Urinary bladder (tissue), 4 donors: Measurements from ENCODE around the gene RXRA. TPM values are rescaled to one million over a fixed set of nuclear protein-coding genes. Genes with fewer than 3 reads are reported as not detected.
"Not testable (repeated sequence)": the region's sequence is repeated elsewhere in the genome, so short reads cannot be mapped to it uniquely, and the experiment has no call there.

Source experiments
- DNase-seq: peaks from one replicate; pipeline ENCODE4 v3.0.0-alpha.2; 2015; ENCODE audit errors: extremely low spot score
- H3K27ac ChIP-seq: one replicate; pipeline ENCODE4 v1.5.1; 2013; ENCODE audit warnings: low read depth, mild to moderate bottlenecking, moderate library complexity
- H3K36me3 ChIP-seq: one replicate; pipeline ENCODE4 v1.6.1; 2013; ENCODE audit warnings: mild to moderate bottlenecking, moderate library complexity; ENCODE audit not compliant: insufficient read depth
- H3K4me1 ChIP-seq: one replicate; pipeline ENCODE4 v1.6.1; 2013; ENCODE audit warnings: mild to moderate bottlenecking, moderate library complexity; ENCODE audit not compliant: insufficient read depth
- H3K4me3 ChIP-seq: one replicate; pipeline ENCODE4 v1.5.1; 2013; ENCODE audit warnings: low read depth, low read length
- WGBS: extraction: QIAGEN DNeasy Blood & Tissue Kit; methylation state at CpG from one replicate; pipeline ENCODE4 v1.1.7; 2013; 5-methylcytosine and 5-hydroxymethylcytosine counted together
- polyA plus RNA-seq: library from polyadenylated mRNA; stranded (reverse); fragments of 200-250 nt; gene quantifications from one replicate; pipeline ENCODE4 v1.2.3, GENCODE V29; 2013
- total RNA-seq: library from RNA; depleted of rRNA; stranded (reverse); fragments of >200 nt; gene quantifications from one replicate; pipeline ENCODE4 v1.2.3, GENCODE V29; 2014
- donor health status: healthy with polysubstance abuse.
- donor health status: healthy.

RXRA gene
- total and polyA plus RNA-seq, 2 donors = 19.7 to 70.6 TPM

- Histone ChIP-seq H3K4me3 (no peak overlapping the region), H3K27ac (no peak overlapping the region), H3K4me1 (no peaks in the 10 kb centered on the region), H3K36me3 (no peaks in the 10 kb centered on the region)
- WGBS = 96% methylated on average over 9 of the region's 9 CpGs
- no peak for DNase-seq
Measured at GRCh38 chr9:134297576-134297975, 28.7 kb upstream of the RXRA start.

DNA sequence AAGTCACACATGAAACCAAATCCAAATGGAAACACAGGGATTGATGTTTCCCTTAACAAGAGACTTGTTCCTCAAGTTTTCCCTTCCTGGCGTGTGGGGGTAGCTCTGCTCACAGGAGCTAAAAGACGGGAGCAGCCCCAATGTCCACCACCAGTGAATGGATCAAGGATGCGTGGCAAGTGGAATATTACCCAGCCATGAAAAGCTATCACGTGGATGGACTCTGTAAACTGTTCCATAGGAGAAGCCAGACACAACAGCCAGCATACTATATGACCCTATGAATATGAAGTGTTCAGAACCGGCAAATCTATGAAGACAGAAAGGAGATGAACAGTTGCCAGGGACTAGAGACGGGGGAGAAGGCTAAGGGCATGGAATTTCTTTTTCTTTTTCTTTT, 28.3 kb upstream of the RXRA start:
- Histone ChIP-seq H3K4me1 (no peaks in the 10 kb centered on the region), H3K4me3 (no peak overlapping the region), H3K27ac (no peak overlapping the region), H3K36me3 (no peaks in the 10 kb centered on the region)
- no peak for DNase-seq
- WGBS = 91% methylated on average over 6 of the region's 6 CpGs

- Histone ChIP-seq H3K4me3 (no peak overlapping the region), H3K36me3 (no peaks in the 10 kb centered on the region), H3K27ac (no peak overlapping the region), H3K4me1 (no peaks in the 10 kb centered on the region)
- no peak for DNase-seq
- 96% methylated on average over 5 of the region's 5 CpGs for WGBS
Measured at GRCh38 chr9:134299068-134299467, 27.2 kb upstream of the RXRA start.

DNA sequence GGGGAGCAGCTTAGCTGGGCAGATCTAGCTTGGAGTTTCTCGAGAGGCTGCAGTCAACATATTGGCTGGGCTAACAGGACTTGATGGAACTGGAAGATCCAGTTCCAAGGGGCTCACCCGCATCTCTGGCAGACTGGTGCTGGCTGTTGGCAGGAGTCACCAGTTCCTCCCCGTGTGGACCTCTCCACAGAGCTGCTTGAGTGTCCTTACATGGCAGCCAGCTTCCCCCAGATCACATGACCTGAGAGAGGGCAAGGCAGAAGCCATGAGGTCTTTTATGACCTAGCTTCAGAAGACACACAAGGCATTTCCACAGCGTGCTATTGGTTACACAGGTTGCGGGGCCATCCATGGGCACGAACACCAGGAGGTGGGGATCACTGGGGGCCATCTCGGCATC, 26.4 kb upstream of the RXRA start:
- Histone ChIP-seq H3K4me1 (no peaks in the 10 kb centered on the region), H3K4me3 (no peak overlapping the region), H3K27ac (no peak overlapping the region), H3K36me3 (no peaks in the 10 kb centered on the region)
- 64% methylated on average over 7 of the region's 7 CpGs for WGBS
- DNase-seq = no peak

DNA sequence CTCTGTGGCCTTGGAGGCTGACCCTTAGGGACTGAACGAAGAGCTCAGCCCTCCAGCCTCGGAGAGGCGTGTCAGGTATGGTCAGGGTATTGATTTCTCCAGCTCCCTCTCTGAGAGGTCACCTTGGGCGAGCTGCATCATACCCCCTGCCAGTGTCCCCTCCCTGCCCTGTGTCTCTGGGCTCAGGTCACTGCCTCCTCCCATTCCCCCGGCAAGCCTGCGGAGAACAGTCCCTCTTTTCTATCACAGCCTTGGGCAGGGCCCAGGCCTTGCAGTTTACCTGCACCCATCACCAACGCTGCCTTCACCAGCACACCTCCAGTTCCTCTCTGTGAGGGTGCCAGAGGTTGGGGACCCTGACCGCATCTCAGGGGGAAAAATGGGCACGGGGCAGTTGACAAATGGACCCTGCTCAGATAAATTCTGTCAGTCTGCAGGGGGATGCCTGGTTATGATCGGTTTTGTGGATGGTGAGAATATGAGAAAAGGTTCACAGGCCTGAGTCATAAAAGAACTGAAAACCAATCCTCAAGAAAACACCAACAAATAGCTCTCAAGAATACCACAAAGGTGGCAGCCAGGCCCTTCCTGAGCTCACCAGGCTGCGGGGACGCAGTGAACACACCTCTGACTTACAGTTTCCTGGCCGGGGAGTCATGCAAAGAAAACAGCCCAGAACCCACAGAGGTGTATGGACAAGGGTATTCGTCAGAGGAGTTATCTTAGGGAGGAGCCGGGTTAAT, 24.7 kb upstream of the RXRA start:
- WGBS = 86% methylated on average over 15 of the region's 15 CpGs
- Histone ChIP-seq H3K4me3 (no peak overlapping the region), H3K36me3 (no peaks in the 10 kb centered on the region), H3K27ac (no peak overlapping the region), H3K4me1 (no peaks in the 10 kb centered on the region)
- no peak for DNase-seq

DNA sequence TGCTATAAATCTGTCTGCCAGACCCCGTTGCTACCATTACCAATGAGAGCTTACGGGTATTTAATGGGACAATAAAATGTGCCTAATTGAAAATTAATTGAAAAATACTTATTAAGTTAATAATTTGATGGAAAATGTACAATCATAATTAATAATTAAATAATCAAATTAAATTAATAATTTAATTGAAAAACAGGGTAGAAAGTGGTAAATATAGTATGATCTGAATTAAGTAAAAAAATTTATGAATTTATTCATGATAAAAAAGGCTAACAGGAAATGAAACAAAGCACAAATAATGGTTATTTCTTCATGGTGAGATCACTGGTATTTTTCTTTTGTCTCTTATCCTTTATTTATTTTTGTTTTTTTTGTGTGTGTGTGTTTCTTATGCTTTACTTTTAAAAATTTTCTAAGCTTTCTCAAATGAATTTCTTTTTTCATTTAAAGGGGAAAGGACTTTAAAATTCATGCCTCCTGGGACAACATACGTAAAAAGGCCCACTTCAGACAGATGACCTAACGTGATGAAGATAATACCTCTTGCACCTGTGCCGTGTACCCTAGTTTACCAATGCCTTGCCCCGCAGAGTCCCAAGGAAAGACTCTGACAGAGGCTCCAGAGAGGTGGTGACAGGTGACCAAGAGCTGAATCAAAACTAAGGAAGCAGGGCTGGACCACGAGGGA, 24.0 kb upstream of the RXRA start:
- Histone ChIP-seq H3K36me3 (no peaks in the 10 kb centered on the region), H3K27ac (no peak overlapping the region), H3K4me3 (no peak overlapping the region), H3K4me1 (no peaks in the 10 kb centered on the region)
- WGBS = 94% methylated on average over 7 of the region's 7 CpGs
- no peak for DNase-seq

DNA sequence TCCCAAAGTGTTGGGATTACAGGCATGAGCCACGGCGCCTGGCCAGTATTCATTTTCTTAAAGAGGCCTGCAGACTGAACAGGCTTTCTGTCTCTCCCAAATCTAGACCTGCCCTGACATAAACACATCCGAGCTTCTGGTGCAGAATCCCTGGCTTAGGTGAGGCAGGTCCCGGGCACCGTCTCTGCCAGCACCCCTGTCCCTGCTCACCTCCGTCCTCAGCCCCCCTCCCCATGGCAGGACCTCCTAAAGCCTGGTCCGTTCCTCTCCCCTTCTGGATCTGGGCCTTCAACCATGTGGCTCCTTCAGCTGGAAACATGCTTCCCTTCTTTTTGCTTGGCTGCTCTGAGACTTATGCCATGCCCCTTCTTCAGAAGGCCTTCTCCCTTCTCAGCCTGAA, 22.7 kb upstream of the RXRA start:
- Histone ChIP-seq H3K4me1 (no peaks in the 10 kb centered on the region), H3K4me3 (no peak overlapping the region), H3K36me3 (no peaks in the 10 kb centered on the region), H3K27ac (no peak overlapping the region)
- no peak for DNase-seq
- 96% methylated on average over 7 of the region's 7 CpGs for WGBS

DNA sequence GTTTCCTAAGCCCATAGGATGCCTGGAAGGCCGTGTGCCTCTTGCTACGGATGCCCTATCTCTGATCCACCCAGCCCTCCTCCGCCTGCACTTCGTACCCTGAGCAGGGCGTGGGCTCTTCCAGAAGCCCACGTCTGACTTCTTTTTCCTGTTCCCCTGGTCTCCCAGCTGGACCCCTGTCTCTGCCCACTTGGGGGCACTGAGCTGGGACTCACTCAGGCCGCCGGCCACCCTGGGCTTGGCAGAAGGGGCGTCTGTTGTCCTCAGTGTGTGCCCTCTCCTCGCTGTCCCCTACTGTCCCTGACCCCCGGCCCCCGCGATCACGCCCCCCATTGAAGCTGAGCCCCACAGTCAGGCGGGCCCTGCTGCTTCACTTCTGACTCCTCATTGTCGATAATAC, 22.0 kb upstream of the RXRA start:
- Histone ChIP-seq H3K4me1 (no peaks in the 10 kb centered on the region), H3K27ac (no peak overlapping the region), H3K36me3 (no peaks in the 10 kb centered on the region), H3K4me3 (no peak overlapping the region)
- 87% methylated on average over 16 of the region's 16 CpGs for WGBS
- no peak for DNase-seq

DNA sequence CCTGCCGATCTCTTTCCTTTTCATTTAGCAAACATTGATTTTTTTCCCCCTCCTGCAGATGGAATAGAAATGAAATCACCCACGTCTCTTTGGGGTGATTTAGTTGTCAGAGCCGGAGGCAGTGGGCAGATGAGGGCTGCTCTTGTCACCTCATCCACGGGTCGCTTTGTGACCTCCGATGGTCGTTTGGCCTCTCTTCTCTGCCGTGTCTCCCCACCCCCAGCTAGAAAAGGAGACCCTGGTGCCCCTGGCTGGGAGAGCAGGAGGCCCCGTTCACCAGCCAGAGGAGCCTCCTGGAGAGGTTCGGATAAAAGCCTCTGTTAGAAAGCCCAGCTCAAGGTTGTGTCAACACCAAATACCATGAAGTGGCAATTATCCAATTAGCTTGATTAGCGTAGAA, 21.6 kb upstream of the RXRA start:
- Histone ChIP-seq H3K4me3 (no peak overlapping the region), H3K36me3 (no peaks in the 10 kb centered on the region), H3K4me1 (no peaks in the 10 kb centered on the region), H3K27ac (no peak overlapping the region)
- DNase-seq = no peak
- WGBS = 79% methylated on average over 11 of the region's 11 CpGs

DNA sequence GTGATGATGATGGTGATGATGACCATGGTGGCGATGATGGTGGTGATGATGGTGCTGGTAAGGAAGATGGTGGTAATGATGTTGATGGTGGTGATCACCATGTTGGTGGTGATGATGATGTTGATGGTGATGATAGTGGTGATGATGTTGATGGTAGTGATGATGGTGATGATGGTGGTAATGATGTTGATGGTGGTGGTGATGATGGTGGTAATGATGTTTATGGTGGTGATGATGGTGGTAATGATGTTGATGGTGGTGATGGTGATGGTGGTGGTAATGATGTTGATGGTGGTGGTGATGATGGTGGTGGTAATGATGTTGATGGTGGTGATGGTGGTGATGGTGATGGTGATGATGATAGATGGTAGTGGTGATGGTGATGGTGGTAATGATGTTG, 20.7 kb upstream of the RXRA start:
- Histone ChIP-seq H3K27ac (no peak overlapping the region), H3K4me3 (no peak overlapping the region), H3K4me1 (no peaks in the 10 kb centered on the region), H3K36me3 (no peaks in the 10 kb centered on the region)
- WGBS = 97% methylated on average over 1 of the region's 1 CpG
- DNase-seq = no peak

DNA sequence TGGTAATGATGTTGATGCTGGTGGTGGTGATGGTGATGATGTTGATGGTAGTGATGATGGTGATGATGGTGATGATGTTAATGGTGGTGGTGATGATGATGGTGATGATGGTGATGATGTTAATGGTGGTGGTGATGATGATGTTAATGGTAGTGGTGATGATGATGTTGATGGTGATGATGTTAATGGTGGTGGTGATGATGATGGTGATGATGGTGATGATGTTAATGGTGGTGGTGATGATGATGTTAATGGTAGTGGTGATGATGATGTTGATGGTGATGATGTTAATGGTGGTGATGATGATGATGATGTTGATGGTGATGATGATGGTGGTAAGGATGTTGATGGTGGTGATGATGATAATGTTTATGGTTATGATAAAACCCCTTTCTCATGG, 20.2 kb upstream of the RXRA start:
- not testable (repeated sequence) for H3K4me1 ChIP-seq, H3K4me3 ChIP-seq, H3K36me3 ChIP-seq, DNase-seq, H3K27ac ChIP-seq

- Histone ChIP-seq H3K27ac (no peak overlapping the region), H3K4me3 (no peak overlapping the region), H3K4me1 (no peaks in the 10 kb centered on the region), H3K36me3 (no peaks in the 10 kb centered on the region)
- no peak for DNase-seq
- 91% methylated on average over 15 of the region's 15 CpGs for WGBS
Measured at GRCh38 chr9:134306636-134307600, 19.3 kb upstream of the RXRA start.

- no peaks in the 10 kb centered on the region for H3K4me1 ChIP-seq
- no peak overlapping the region for H3K4me3 ChIP-seq
- H3K27ac ChIP-seq = no peak overlapping the region
- 89% methylated on average over 17 of the region's 17 CpGs for WGBS
- DNase-seq = no peak
- H3K36me3 ChIP-seq = no peaks in the 10 kb centered on the region
Measured at GRCh38 chr9:134307674-134308638, 18.3 kb upstream of the RXRA start.
